ENCODE measurements around the gene LRMDA.

LRMDA gene

DNA sequence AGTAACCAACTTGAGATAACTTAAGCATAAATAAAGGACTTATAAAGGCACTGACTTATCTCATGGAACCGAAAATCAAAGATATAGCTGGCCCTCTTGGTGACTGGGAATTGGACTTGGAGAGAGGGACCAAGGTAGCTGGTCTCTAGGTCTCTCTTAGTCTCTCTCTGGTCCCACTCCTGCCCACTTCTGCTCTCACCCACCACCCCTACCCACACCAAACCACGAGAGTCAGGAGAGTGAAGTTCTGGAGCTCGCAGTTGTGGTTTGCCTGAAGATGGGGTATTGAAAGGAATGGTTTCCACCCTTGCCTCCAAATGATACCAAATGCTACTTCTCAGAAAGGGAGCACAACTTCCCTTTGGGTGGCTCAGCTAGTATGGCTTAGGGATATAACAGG, 216.3 kb downstream of the LRMDA start:
- TF ChIP-seq, protein P1, sequence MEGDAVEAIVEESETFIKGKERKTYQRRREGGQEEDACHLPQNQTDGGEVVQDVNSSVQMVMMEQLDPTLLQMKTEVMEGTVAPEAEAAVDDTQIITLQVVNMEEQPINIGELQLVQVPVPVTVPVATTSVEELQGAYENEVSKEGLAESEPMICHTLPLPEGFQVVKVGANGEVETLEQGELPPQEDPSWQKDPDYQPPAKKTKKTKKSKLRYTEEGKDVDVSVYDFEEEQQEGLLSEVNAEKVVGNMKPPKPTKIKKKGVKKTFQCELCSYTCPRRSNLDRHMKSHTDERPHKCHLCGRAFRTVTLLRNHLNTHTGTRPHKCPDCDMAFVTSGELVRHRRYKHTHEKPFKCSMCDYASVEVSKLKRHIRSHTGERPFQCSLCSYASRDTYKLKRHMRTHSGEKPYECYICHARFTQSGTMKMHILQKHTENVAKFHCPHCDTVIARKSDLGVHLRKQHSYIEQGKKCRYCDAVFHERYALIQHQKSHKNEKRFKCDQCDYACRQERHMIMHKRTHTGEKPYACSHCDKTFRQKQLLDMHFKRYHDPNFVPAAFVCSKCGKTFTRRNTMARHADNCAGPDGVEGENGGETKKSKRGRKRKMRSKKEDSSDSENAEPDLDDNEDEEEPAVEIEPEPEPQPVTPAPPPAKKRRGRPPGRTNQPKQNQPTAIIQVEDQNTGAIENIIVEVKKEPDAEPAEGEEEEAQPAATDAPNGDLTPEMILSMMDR (conservative IDR thresholded peaks at IDR 0.05; ENCODE audit: low read depth, low read length): no peak
- DNase-seq (ENCODE audit: low read depth): no peak
- H3K4me3 ChIP-seq (ENCODE audit: low read length): no peak overlapping the region

DNA sequence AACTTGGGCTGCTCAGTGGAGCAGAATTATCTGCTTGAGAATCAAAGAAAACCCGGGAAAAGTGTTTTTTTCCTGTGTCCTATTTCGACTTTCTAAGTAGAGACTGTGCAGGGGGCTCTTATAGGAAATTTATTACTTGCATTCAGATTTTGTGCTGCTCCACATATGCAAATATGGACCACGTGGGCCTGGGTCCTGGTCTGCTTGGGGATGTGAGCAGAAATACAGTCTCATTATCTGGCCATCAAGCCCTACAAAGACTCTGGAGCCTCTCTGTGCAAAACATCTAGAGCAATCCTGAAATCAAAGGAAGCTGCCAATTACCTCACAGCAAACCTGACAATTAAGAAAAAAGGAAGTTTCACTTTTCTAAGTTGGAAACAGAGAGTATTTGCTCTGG, 216.9 kb downstream of the LRMDA start:
- no peak overlapping the region for H3K4me3 ChIP-seq (ENCODE audit: low read length)
- TF ChIP-seq, protein P1 (conservative IDR thresholded peaks at IDR 0.05; ENCODE audit: low read depth, low read length): no peak
- no peak for DNase-seq (ENCODE audit: low read depth)

DNA sequence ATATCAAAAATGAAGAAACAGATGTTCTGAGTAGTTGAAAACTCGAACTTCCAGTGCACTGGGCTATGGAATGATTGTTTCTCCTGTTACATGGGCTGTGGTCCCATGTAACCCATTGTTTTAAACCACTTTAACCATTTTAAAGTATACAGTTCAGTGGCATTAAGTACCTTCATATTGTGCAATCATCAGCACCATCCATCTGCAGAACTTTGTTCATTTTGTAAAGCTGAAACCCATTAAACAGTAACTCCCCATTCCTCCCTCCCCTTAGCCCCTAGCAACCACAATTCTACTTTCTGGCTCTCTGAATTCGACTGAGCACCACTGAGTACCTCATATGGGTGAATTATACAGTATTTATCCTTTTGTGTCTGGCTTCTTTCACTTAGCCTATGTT, 217.4 kb downstream of the LRMDA start:
- no peak overlapping the region for H3K4me3 ChIP-seq (ENCODE audit: low read length)
- DNase-seq (ENCODE audit: low read depth): no peak
- TF ChIP-seq, protein P1 (conservative IDR thresholded peaks at IDR 0.05; ENCODE audit: low read depth, low read length): no peak

DNA sequence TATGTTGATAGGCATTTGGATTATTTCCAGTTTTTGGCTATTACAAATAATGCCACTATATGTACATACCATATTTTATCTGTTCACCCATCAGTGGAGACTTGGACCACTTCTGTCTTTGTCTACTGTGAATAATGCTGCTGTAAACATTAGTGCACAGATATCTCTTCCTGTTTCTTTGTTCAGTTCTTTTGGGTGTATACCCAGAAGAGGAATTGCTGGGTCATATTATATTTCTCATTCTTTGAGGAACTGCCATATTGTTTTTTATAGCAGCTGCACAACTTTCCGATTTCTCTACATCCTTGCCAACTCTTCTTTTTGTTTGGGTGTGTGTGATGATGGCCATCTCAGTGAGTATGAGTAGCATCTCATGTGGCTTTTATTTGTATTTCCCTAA, 218.0 kb downstream of the LRMDA start:
- no peak overlapping the region for H3K4me3 ChIP-seq (ENCODE audit: low read length)
- TF ChIP-seq, protein P1 (conservative IDR thresholded peaks at IDR 0.05; ENCODE audit: low read depth, low read length): no peak
- DNase-seq (ENCODE audit: low read depth): no peak

DNA sequence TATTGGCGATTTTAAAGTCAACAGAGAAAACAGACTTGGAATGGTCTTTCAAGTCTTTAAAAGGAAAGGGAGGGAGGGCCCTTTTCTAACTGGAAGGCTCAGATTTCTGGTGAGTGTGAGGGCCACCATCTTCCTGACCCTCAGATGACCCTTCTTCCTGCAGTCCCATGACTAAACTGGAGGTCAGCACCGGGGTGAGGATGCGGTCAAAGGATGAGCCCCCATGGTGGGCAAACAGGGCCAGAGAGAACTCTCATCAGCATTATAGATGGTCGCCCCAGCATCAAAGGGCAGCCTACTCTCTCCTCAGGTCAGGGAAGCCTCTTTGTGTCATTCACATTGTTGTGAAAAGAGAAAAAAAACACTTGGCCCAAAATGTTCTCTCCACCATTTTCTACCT, 219.2 kb downstream of the LRMDA start:
- H3K4me3 ChIP-seq (ENCODE audit: low read length): no peak overlapping the region
- TF ChIP-seq, protein P1 (conservative IDR thresholded peaks at IDR 0.05; ENCODE audit: low read depth, low read length): no peak
- DNase-seq (ENCODE audit: low read depth): no peak

DNA sequence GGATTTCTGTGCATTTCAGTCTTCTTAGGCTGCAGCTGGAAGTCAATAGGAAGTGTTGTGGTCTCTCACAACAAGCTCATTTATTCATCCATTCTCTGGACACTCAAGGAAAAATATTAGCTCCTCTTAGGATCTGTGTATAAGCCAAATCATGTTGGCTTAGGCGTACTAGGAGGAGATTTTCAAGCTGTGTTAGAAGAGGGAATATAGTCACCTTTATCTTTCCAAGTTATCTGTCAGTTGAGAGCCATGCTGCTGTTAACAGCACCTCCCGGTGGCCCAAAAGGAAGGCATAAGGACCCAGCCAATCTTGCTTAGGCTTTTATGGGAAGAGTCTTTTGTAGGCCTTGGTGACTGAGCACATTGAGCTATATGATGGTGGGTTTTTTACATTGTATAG, 220.0 kb downstream of the LRMDA start:
- TF ChIP-seq, protein P1 (conservative IDR thresholded peaks at IDR 0.05; ENCODE audit: low read depth, low read length): peak; percentile 36
- no peak for DNase-seq (ENCODE audit: low read depth)
- no peak overlapping the region for H3K4me3 ChIP-seq (ENCODE audit: low read length)

DNA sequence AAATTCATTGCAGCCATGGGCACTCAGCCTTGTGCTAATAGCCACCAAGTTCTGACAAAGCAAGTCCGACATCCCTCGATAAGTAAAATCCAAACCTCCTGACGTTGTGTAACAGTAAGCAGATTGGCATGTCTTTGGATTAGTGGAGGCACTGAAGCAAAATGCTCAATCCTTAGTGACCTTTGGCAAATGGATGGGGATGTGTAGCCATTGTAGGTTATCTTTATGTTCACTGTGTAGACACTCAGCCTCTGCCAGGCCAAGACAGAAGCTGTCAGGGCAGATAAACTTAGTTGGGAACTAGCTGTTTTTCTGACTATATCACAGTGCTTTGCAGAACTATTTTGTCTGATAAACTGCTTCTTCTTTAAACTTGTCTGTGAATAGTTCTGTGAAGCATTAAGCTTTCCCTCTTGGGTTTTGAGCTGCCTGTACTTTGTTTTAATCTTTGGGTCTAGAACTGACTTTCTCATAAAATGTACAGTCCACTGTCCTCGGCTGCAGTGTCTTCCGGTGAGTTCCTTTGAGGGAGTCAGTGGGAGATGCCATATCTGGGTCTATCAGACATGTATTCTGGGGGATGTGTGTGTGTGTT, 220.8 kb downstream of the LRMDA start:
- peak; percentile 95 for DNase-seq (ENCODE audit: low read depth)
- TF ChIP-seq, protein P1 (conservative IDR thresholded peaks at IDR 0.05; ENCODE audit: low read depth, low read length): no peak
- H3K4me3 ChIP-seq (ENCODE audit: low read length): no peak overlapping the region
